Erythroblast (primary cell): ENCODE data around the gene SERPINA6.

Experiments
- GATA1 ChIP-seq: IDR thresholded peaks from 2 replicates; pipeline ENCODE4 v1.6.1; 2011; ENCODE audit warnings: low read depth, mild to moderate bottlenecking, control low read depth, low read length, moderate library complexity
- POLR2A ChIP-seq: IDR thresholded peaks from 2 replicates; pipeline ENCODE4 v1.6.1; 2011; ENCODE audit warnings: mild to moderate bottlenecking, low read length

- no peak for TF ChIP-seq POLR2A
- TF ChIP-seq GATA1, result no peak
These were observed 34.3 kb downstream of the SERPINA6 start for GRCh38 chr14:94288610-94289465.
